NCI-H446 (cell line): ENCODE results near the gene UBB.

Source experiments
- DNase-seq, 2 experiments: peaks; one replicate each; lab custom pipeline; 2025; lab: John Stamatoyannopoulos, UW

UBB gene

DNA sequence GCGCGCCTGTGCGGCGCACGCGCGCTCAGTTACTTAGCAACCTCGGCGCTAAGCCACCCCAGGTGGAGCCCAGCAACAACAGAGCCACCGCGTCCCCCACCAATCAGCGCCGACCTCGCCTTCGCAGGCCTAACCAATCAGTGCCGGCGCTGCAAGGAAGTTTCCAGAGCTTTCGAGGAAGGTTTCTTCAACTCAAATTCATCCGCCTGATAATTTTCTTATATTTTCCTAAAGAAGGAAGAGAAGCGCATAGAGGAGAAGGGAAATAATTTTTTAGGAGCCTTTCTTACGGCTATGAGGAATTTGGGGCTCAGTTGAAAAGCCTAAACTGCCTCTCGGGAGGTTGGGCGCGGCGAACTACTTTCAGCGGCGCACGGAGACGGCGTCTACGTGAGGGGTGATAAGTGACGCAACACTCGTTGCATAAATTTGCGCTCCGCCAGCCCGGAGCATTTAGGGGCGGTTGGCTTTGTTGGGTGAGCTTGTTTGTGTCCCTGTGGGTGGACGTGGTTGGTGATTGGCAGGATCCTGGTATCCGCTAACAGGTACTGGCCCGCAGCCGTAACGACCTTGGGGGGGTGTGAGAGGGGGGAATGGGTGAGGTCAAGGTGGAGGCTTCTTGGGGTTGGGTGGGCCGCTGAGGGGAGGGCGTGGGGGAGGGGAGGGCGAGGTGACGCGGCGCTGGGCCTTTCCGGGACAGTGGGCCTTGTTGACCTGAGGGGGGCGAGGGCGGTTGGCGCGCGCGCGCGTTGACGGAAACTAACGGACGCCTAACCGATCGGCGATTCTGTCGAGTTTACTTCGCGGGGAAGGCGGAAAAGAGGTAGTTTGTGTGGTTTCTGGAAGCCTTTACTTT, at the start of gene UBB:
TSS of gene UBB (plus strand) at position 452 of the 856 bp plus-strand sequence. CDS start 817 bp downstream, outside the sequence.
- peak; percentile 74 to 93 for DNase-seq

DNA sequence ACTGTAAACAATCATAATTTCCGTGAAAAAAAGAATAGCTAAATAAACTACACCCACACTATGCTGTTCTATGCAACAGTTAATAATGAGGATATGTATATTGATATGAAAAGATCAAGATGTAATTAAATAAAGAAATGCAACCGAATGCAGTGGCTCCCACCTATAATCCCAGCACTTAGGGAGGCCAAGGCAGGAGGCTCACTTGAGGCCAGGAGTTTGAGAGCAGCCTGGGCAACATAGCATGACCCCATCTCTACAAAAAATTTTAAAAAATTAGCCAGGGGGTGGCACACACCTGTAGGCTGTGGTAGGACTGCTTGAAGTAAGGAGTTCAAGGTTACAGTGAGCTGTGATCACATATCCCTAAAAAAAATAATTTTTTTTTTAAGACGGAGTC, 42.5 kb upstream of the UBB start:
- no peak for DNase-seq

DNA sequence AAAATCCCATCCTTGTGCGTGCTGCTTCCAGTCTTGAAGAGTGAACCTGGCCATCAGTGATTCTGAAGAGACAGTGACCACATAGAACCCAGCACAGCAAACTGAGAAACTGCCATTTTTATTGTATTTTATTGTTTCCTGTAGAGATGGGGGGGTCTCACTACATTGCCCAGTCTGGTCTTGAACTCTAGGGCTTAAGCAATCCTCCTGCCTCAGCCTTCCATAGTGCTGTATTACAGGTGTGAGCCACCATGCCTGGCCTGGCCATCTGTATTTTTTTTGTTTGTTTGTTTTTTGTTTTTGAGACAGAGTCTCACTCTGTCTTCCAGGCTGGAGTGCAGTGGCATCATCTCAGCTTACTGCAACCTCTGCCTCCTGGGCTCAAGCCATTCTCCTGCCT, 41.5 kb upstream of the UBB start:
- no peak for DNase-seq

DNA sequence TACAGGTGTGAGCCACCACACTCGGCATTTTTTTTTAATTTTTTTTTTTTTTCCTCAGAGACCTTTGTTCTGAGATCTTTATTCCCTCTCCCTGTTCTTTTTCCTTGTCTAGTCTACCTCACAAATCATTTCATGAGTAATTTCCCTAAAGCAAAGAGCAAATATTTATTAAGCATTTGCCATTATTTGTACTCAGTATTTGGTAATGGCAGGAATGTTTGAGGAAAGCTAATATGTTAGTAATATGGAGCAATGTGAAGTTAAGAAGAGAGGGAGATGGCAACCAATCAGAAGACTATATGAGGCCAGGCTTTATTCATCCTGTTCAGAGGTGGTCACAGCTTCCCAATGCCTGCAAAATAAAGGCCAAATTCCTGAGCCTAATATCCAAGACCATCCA, 40.9 kb upstream of the UBB start:
- no peak for DNase-seq

DNA sequence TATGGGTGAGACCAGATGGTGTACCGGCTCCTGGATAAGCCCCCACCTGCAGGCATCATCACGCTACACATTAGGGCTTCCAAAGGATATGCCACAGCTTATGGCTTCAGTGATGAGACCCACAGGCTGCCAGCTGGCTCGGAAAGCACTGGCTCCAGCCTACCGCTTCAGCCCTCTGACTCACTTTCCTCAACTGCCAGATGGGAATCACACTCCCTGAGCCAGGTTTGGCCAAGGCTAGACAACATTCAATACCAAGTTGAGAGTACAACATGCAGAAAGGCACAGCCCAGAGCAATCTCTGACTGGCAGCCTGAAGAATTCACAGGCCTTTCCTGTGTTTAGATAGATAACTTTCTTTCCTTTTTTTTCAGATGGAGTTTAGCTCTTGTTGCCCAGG, 37.9 kb upstream of the UBB start:
- DNase-seq = peak; percentile 82 to 87

DNA sequence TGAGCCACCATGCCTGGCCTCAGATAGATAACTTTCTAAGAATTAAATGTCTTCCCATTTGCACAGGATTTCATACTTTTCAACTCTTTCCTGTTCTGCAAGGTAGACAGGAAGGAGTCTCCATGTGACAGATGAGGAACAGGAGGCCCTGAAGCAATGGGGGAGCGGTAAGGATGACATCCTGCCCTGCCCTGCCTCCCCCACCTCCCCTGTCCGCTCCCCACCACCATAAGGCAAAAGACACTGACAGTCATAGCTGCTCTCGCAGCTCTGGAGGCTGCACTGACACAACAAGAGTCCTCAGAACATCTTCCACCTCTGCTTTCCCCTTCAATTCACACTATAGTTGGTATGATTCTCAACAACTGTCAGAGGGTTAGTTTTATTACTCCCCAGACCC, 37.3 kb upstream of the UBB start:
- no peak for DNase-seq

DNA sequence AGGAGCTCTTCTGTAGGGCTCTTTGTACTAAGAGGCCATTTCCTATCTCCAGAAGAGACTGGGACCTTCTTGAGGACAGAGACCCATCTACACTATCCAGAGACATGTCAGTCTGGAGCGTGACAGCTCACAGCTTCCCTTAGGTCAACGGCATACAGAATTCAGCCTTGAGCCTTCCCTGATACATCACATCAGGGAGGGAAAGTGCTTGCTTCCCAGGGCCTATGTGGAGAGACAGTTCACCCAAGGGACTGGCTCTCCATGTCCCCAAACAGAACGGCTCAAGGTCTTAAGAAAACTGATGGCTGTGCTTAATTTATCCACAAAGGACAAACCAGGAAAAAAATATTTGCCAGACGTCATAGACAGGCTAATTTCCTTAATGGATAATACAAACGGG, 35.3 kb upstream of the UBB start:
- no peak for DNase-seq

DNA sequence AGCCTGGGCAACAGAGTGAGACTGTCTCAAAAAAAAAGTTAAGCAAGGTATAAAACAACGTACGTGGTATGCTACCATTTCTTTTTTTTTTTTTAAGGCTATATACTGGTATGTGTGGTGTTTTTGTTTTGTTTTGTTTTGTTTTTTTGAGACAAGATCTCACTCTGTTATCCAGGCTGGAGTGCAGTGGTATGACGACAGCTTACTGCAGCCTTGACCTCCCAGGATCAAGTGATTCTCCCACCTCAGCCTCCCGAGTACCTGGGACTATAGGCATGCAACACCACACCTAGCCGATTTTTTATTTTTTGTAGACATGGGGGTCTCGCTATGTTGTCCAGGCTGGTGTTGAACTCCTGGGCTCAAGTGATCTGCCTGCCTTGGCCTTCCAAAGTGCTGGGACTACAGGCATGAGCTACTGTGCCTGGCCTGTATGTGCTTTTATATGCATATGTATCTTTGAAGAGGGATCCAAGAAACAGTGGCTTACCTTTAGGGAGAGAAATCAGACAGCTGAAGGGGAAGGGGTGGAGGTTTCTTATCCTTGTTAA, 34.1 kb upstream of the UBB start:
- DNase-seq = no peak

DNA sequence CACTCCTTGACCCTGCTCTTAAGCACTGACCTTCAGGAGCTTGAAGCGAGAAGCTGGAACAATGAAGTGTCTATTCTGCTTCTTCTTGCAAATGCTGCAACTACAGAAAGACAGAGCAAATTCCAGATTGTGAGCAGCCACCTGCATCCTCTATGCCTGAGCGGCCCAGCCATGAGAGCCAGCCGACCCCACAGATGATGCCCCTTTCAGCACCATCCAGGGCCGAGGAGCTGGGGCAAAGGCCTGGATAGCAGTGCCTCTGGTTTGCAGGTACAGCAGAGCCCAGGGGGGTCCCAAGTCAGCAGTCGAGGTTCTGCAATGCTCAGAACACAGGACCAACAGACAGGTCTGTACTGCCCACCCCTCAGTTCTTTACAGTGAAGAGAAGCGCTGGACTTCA, 32.3 kb upstream of the UBB start:
- DNase-seq = no peak

DNA sequence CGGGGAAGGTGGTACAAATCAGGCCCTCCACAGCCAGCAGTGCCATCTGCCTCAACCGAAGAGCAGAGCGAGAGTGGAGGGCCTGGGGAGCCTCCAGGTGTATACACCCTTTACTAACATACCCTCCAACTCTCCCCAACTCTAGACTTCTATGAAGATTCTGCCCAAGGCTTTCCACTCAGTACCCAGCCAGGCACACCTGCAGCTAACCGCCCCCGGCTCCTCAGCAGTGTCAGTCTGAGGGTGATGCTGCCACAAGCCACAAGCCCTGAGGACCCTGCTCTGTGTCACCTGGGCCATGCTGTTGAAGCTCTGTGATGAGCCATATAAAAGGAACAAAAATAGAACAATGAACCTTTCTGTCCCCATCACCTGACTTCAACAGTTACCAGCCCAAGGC, 31.5 kb upstream of the UBB start:
- no peak for DNase-seq

DNA sequence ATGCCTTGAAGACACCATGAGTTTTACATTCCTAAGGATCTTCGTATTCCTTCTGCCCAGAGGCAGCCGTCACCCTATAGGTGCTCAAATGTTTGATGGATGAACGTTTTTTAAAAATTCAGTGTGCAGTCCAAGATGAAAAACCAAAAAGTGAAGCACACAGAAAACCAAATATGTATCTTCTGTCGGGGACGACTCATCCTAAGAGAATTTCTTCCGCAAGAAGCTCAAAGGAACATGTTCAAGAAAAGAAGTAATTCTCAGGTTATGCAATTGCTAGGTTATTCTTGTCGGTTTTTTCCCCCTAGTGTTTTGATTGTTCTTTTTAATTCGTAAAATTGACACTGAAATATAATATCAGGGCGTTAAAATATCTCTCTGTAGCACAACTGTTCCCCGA, 29.1 kb upstream of the UBB start:
- no peak for DNase-seq

DNA sequence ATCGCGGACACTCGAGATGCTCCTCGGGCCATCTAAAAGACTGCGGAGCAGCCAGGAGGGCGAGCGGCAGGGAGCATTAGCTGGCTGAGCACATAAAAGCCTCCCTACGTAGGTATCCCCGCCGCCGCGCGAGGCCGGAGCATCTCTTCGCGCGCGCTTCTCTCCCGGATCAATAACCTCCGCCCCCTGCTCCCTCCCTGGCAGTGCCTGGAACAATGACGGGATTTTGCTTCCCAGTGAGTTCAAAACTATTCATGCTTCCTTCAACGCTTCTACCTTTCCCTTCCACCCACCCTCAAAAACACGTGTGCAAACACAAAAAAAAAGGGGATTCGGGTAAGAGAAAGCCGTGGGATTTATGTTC, 28.6 kb upstream of the UBB start:
- DNase-seq = peak in 1 of 2 experiments; percentile 56

DNA sequence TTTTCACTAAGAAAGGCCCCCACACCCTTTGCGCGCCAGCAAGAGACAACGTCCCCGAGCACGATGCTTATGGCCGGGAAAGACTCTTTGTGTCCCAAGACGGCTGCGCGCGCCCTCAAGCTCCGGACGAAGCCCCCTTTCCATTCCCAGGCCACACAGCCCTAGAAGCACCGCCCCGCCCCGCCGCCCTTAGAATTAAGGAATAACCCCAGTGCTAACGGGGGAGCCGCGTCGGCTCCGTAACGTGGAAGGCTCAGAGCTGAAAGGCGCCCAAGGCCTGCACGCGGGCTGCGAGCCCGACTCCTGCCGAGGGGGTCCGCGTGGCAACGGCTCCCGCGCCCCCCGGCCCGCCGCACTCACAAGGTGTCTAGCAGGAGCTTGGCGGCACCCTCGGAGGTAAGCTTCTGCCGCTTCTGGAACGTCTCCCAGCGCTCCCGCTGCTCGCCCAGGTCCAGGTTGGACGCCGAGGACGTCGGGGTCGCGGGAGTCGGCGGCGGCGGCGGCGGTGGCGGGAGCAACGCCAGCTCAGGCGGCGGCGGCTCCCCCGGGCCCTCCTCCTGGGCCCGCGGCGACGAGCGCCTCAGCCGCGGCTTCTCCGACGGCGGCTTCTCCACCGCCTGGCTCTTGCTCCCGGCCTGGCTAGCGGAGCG, 28.1 kb upstream of the UBB start:
- peak in 1 of 2 experiments; percentile 31 for DNase-seq

DNA sequence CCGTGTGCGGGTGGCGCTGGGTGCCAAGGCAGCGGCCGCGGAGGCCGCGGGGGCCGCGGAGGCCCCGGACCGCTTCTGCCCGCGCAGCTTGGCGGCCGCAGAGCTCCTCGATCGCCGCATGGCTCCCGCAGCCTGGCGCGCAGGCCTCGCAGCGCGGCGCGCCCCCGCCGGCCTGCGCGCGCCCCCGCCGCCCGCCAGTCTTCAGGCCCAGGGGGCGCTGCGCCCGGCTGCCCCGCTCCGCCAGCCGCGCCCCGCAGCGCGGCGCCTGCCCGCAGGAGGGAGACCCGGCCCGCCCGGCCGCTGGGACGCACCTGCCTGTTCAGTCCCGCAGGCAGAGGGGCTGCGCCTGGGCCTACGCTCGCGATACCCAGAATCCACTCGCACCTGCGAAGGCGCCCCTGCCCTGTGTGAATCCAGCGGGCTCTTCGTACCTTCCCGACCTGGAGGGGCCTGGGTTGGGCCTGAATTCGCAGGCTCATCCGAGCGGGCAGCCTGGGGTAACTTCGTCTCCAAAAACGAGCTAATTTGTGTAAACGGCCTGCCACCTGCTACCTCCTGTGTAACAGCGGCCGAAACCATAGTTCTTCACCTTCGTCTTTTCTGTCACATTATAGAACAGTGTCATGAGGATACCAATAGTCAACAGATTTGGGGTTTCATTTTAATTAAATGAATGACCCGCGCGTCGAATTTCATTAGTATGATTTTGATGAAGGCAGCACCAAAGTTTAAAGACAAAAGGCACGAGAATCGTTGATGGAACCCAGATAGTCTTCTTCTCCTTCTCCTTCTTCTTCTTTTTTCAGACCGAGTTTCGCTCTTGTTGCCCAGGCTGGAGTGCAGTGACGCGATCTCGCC, 27.3 kb upstream of the UBB start, which contains the start of gene CENPV:
TSS of gene CENPV (minus strand) at position 153 of the 858 bp plus-strand sequence. CDS start at position 120, 33 bp downstream.
- DNase-seq = peak in 1 of 2 experiments; percentile 51

DNA sequence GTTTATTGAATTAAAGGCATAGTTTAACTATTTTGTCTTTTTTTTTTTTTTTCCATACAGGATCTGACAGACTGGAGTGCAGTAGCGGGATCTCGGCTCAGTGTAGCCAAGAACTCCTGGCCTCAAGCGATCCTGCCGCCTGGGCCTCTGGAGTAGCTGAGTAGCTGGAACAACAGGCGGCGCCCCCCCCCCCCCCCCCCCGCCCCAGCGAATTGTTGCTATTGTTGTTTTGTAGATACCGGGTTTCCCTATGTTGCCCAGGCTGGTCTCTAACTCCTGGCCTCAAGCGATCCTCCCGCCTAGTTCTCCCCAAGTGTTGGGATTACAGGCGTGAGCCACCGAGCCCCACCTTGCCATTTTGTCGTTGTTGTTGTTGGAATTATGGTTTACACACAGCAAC, 26.3 kb upstream of the UBB start:
- no peak for DNase-seq

DNA sequence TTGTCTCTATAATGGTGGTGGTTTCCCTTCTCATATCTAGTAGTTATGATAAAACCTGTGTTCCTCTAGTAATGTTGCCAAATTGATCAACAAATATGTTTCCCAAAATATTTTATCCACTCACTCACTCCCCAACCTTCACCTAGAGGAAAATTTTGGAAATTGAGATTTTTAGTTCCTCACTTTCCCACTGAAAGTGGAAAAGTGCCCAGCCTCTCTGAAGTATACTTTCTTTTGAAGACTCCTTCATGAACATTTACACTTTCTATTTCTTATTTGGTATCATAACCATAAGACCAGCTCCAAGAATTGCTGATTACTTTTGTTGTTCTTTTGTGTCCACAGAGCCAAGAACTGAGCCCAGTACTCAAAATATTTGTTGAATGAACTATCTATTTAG, 22.5 kb upstream of the UBB start:
- no peak for DNase-seq

DNA sequence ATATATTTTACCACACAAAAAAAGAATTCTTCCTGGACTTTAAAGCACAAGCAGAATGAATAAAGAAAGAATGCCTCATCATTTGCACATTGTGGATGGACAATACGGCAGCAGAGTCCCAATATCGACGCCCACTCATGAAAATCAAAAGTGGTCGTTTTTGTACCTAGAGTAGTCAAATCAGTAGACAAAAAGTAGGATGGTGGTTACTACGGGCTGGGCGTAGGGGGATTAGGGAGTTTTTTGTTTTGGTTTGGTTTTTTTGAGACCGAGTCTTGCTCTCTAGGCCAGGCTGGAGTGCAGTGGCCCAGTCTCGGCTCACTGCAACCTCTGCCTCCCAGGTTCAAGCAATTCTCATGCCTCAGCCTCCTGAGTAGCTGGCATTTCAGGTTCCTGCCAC, 19.0 kb upstream of the UBB start:
- DNase-seq = no peak

DNA sequence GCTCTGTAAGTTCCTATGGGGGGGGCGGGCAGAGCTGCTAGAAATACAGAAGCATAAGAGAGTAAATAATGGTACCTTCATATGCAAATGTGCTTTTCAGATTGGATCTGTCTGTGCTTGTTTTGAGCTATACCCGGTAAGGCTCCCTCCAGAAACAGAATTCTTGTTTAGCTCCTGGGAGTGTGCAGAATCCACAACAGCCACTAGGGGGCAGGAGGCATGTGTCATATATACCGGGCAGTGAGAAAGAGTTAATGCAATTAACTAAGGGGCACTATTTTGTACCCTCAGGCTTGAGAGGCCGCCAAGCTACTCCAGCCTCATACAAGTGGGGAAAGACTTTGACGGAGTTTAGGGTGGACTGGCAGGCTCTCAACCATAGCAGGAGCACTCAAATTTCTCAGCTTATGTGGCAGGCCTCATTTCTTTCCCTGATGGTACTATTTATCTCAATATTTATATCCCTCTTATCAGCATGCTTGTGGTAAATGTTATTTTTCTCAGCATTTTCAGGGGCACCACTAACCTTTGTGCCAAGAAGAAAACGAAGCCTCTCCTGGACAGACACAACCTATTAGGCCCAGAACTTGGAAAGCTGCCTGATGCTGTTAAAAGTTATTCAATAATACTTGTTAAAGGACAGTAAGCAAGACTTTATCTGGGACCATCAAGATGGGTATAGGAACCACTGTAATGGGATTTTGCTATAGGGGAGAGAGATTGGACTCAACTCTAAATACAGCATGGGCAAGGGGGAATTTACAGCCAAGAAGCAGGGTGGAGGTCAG, 16.9 kb upstream of the UBB start:
- DNase-seq = peak; percentile 15 to 74

DNA sequence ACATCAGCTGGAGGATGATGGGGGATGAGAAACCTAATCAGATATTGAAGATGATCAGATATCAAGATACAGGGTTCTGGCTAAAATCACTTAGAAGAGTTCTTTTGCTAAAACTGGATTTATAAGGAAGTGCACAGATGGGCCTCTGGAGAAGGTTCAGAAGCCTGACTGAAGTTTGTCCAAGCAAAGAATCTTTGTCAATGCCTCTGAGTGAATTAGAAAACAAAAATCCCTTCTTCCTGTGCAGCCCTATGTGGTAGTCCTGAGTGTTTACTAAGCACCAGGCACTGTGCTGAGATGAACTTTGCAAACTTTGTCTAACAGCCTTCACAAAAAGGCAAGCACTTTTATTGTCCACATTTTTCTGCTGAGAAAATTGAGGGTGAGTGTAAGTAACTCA, 16.3 kb upstream of the UBB start:
- DNase-seq = no peak

DNA sequence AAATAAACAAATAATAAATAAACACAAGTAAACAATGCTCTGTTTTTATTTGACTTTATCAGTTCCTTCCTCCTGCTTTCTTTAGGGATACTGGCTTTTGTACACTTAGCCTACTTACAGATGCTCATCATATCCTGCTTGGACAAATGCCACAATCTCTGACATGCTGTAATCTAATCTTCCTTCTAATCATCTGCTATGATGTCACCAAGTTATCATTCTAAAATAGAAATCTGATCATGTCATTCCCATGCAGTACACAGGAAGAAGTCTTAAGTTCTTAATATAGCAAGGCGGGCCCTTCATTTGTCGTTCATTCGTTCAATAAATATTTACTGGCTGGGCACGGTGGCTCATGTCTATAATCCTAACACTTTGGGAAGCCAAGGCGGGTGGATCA, 9.1 kb upstream of the UBB start:
- DNase-seq = no peak

DNA sequence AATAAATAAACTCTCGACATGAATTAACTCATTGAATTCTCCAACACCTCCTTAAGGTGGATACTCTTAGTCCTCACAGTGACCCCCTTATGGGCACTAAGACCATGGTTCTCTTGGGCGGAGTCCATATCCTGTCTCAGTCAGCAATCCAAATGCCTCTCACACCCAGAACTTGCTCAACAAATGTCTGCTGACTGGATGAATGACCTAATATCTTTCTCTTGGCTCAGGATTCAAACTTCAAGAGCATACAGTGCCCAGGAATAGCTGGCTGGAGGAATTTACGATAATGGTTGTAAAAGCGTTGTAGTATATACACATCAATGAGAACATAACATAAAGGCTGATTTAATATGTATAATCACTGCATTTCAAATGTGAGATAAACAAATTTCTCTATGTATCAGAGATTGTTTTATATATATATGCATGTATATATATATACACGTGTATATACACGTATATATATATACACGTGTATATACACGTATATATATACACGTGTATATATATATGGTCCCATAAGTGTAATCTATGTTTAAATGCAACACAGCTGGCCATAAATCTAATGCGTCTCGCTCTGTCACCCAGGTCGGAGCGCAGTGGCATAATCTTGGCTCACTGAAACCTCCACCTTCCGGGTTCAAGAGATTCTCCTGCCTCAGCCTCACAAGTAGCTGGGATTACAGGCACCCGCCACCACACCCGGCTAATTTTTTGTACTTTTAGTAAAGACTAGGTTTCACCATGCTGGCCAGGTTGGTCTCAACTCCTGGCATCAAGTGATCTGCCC, 6.5 kb upstream of the UBB start:
- DNase-seq = no peak
